Ovary (tissue), 3 donors: ENCODE data around the gene FAM83D.

ENCODE experiments used
- POLR2A ChIP-seq: fragments of 450-650 bp; IDR thresholded peaks from one replicate; pipeline ENCODE4 v1.6.1; 2017; ENCODE audit warnings: antibody characterized with exemption, mild to moderate bottlenecking, moderate library complexity
- TF ChIP-seq, protein P1 (sequence below), 3 donors: fragments of 450-650 bp in 2 of 3; fragments of 200-600 bp in 1 of 3; IDR thresholded peaks; one replicate each; pipeline versions ENCODE4 v1.5.1 to v1.8.0; 2016 to 2022; ENCODE audit warnings: antibody characterized with exemption in 3 of 3, mild to moderate bottlenecking in 1 of 3
- donor health status: DM: no; HTN: no; CAD: no.

DNA sequence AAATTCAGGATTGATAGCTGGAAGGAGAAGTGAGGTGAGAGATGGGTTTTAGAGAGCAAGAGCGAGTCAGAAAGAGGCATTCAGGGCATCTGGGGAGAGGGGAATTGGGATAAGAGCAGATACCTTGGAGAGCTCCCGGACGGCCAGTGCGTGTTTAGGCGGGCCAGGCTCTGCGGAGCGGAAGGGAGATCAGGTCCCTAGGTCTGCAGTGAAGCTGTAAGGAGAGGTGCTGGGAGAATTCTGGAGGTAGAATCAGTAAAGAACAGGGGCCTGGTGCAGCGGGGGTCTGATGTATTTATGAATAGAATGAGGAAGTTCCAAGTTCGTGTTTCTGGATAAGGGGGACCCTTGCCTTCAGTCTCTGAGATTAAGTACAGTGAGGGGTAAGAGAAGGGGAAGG, 47.4 kb upstream of the FAM83D start:
- TF ChIP-seq POLR2A: no peak
- TF ChIP-seq, protein P1, sequence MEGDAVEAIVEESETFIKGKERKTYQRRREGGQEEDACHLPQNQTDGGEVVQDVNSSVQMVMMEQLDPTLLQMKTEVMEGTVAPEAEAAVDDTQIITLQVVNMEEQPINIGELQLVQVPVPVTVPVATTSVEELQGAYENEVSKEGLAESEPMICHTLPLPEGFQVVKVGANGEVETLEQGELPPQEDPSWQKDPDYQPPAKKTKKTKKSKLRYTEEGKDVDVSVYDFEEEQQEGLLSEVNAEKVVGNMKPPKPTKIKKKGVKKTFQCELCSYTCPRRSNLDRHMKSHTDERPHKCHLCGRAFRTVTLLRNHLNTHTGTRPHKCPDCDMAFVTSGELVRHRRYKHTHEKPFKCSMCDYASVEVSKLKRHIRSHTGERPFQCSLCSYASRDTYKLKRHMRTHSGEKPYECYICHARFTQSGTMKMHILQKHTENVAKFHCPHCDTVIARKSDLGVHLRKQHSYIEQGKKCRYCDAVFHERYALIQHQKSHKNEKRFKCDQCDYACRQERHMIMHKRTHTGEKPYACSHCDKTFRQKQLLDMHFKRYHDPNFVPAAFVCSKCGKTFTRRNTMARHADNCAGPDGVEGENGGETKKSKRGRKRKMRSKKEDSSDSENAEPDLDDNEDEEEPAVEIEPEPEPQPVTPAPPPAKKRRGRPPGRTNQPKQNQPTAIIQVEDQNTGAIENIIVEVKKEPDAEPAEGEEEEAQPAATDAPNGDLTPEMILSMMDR (IDR thresholded peaks at IDR 0.05): no peak
